ENCODE data around the gene C2.
"Not testable (repeated sequence)": the region's sequence is repeated elsewhere in the genome, so short reads cannot be mapped to it uniquely, and the experiment has no call there.

The C2 gene

GRCh38 chr6:31961616-31962015, 34.1 kb downstream of the C2 start:
- DNase-seq = no peak

DNA sequence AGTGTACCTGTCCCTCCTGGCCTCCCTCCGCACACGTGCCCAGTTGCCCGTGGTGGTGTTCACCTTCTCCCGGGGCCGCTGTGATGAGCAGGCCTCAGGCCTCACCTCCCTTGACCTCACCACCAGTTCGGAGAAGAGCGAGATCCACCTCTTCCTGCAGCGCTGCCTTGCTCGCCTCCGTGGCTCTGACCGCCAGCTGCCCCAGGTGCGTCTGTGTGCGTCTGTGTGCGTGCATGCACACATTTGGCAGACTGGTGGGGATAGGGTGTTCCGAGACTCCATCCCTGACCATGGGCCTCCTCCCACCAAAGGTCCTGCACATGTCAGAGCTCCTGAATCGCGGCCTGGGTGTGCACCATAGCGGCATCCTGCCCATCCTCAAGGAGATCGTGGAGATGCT, 36.4 kb downstream of the C2 start:
- DNase-seq = no peak

DNA sequence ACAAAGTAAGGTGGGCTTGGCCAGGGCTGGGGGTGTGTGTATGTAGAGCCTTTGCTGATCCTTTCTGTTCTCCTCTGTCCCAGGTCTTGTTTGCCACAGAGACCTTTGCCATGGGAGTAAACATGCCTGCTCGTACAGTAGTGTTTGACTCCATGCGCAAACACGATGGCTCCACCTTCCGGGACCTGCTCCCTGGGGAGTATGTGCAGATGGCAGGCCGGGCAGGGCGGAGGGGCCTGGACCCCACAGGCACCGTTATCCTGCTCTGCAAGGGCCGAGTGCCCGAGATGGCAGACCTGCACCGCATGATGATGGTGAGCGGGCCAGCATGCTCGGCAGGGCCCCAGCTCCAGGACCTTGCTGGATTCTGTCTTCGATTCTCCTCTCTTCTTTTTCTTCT, 38.2 kb downstream of the C2 start:
- DNase-seq = no peak

- no peak for DNase-seq
These were observed 39.0 kb downstream of the C2 start for GRCh38 chr6:31966506-31966905.

GRCh38 chr6:31966997-31967925, 39.7 kb downstream of the C2 start:
- DNase-seq = no peak

GRCh38 chr6:31967926-31968320, 40.4 kb downstream of the C2 start:
- no peak for DNase-seq

DNA sequence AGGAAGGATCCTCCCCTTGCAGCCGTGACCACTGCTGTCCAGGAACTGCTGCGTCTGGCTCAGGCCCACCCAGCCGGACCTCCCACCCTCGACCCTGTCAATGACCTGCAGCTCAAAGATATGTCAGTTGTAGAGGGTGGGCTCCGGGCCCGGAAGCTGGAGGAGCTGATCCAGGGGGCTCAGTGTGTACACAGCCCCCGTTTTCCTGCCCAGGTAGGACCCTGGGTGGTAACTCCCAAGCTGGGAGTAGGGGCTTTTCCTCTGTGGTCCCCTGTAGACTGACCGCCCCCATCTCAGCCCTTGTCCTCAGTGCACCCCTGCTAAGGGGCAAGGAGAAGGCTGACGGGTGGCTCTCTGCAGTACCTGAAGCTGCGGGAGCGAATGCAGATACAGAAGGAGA, 40.8 kb downstream of the C2 start:
- no peak for DNase-seq

DNA sequence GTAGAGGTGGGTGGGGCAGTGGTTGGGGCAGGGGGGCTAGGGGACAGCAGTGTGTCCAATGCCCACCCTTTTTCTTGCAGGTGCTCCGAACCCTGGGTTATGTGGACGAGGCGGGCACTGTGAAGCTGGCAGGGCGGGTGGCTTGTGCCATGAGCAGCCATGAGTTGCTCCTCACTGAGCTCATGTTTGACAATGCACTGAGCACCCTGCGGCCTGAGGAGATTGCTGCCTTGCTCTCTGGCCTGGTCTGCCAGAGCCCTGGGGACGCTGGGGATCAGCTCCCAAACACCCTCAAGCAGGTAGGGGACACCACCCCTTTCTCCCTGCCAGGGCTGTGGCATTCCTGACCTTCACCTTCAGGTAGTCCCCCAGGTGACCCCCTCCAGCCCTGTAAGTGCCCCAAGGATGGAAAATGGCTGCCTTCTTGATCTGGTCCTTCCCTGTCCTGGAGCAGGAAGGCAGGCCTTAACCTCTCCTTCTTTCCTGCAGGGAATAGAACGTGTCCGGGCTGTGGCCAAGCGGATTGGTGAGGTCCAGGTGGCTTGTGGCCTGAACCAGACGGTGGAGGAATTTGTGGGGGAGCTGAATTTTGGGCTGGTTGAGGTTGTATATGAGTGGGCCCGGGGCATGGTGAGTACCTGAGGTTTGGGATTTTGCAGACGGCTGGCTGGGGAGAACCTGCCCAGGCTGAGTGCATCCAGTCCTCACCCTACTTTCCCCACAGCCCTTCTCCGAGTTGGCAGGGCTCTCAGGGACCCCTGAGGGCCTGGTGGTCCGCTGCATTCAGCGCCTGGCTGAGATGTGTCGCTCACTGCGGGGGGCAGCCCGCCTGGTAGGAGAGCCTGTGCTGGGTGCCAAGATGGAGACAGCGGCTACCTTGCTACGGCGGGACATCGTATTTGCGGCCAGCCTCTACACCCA, 41.5 kb downstream of the C2 start:
- DNase-seq = no peak

- no peak for DNase-seq
These were observed 42.4 kb downstream of the C2 start for GRCh38 chr6:31969712-31970603.

GRCh38 chr6:31970604-31971271, 43.2 kb downstream of the C2 start:
- DNase-seq = no peak

DNA sequence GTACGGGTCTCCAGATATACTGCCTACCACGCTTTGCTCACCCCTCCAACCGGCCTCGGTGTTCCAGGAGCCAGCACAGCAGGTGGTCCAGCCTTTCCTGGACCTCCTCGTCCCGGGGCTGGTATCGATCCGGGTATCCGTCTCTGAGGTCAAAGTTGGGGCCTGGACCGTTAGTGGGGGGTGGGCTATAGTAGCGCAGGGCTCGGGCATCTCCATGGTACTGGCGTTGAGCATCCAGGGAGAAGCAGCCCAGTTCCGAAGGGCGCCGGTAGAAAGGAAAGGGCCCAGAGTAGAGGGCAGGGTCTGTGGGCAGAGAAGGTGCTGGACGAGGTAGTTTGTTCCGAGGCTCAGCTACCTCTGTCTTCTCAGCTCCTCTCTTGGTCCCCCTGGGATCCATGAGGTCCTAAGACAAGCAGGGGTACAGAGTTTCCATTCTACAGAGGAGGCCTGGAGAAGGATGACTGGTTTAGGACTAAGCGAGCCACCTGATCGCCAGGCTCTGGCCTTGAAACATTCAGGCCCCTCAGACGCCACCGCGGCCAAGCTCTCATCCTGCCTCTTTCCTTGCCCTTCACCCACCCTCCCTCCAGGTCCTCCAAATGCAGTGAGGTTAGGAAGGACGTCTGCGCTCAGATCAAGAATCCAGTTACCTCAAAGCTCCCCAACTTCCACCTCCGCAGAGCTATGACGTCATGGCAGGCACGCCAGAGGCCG, 43.9 kb downstream of the C2 start:
- DNase-seq = no peak

- peak; percentile 98 for DNase-seq
These were observed 44.6 kb downstream of the C2 start, which contains the start of gene DXO for GRCh38 chr6:31971993-31972708. TSS of gene DXO (minus strand) at chr6:31972138. CDS start at chr6:31971675, 463 bp downstream.

- DNase-seq = peak; percentile 60
These were observed 45.3 kb downstream of the C2 start for GRCh38 chr6:31972709-31973350.

GRCh38 chr6:31976065-31976464, 48.5 kb downstream of the C2 start:
- DNase-seq = not testable (repeated sequence)

GRCh38 chr6:31977816-31978431, 50.4 kb downstream of the C2 start:
- no peak for DNase-seq

- DNase-seq = no peak
These were observed 51.3 kb downstream of the C2 start for GRCh38 chr6:31978831-31979230.

DNA sequence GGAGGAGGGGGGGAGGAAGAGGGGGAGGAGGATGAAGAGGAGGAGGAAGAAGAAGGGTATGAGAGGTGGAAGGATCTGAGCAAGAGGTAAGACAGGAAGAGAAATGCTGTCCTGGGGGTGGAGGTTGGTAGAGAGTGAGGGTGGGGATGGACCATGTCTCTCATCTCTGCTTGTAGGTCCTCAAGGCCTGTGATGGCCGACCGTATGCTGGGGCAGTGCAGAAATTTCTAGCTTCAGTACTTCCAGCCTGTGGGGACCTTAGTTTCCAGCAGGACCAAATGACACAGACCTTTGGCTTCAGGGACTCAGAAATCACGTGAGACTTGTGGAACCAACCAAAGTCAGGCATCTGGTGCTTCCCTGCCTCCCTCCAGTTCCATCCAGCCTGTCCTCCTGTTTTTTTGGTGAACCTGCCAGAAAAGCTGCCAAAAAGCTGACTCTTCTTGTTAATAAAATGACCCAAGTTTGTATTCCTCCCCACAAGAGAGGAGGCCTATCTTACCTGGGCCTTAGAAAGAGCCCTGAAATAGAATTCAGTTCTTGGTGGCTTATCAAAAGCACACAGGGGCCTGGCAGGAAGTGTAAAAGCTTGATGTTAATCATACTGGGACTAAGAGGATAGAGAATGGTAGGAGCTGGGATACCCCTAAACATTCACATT, 51.9 kb downstream of the C2 start:
- no peak for DNase-seq

GRCh38 chr6:31980195-31980876, 52.8 kb downstream of the C2 start:
- not testable (repeated sequence) for DNase-seq

Measured in suppressor macrophage treated with lipopolysaccharide for 4 hours (primary cell).